Right atrium auricular region (tissue), 2 donors: ENCODE measurements around the gene ELMO1. TPM values are rescaled to one million over a fixed set of nuclear protein-coding genes. Genes with fewer than 3 reads are reported as not detected.

Experiments
- DNase-seq: peaks from one replicate; pipeline ENCODE4 v3.0.0-alpha.2; 2019; ENCODE audit warnings: low spot score
- H3K27ac ChIP-seq, 2 donors: fragments of 200-600 bp; sonication (generic); 1 replicate in 1 of 2; 2 replicates in 1 of 2; pipeline ENCODE4 v1.5.1; 2016 to 2019
- H3K27me3 ChIP-seq, 2 donors: fragments of 200-600 bp; sonication (generic); one replicate each; pipeline versions ENCODE4 v1.5.1 to v1.6.0; 2017 to 2019
- H3K36me3 ChIP-seq: fragments of 200-600 bp; sonication (generic); one replicate; pipeline ENCODE4 v1.5.1; 2016
- H3K4me1 ChIP-seq, 2 donors: fragments of 200-600 bp; sonication (generic); one replicate each; pipeline versions ENCODE4 v1.5.1 to v1.6.0; 2017 to 2019
- H3K4me3 ChIP-seq, 2 donors: fragments of 200-600 bp; sonication (generic); 1 replicate in 1 of 2; 2 replicates in 1 of 2; pipeline ENCODE4 v1.5.1; 2017 to 2019; ENCODE audit warnings: mild to moderate bottlenecking in 1 of 2, moderate library complexity in 1 of 2
- H3K9me3 ChIP-seq, 2 donors: fragments of 200-600 bp; sonication (generic); one replicate each; pipeline ENCODE4 v1.5.1; 2019
- total RNA-seq, 2 donors: library from RNA; depleted of rRNA; stranded (reverse); fragments of >200 nt; gene quantifications; one replicate each; pipeline ENCODE4 v1.1.0, GENCODE V29; 2016
- TF ChIP-seq, protein P1 (sequence below), 2 donors: fragments of 200-600 bp; sonication (generic); IDR thresholded peaks; one replicate each; pipeline ENCODE4 v1.5.1; 2019; ENCODE audit warnings: antibody characterized with exemption in 2 of 2

ELMO1 gene
- total RNA-seq, 2 donors from 2014 or later: 24.4 to 45.1 TPM

GRCh38 chr7:36919738-36920137 is 528.9 kb downstream of the ELMO1 start:
- Histone ChIP-seq H3K27me3 (no peaks in the 10 kb centered on the region), H3K4me3 (no peak overlapping the region), H3K27ac (no peak overlapping the region), H3K4me1 (peaks cover 0 to 8% of the 10 kb centered on the region in 2 donors), H3K9me3 (peaks cover 0 to 6% of the 10 kb centered on the region in 2 donors), H3K36me3 (no peaks in the 10 kb centered on the region)
- DNase-seq: no peak
- TF ChIP-seq, protein P1, sequence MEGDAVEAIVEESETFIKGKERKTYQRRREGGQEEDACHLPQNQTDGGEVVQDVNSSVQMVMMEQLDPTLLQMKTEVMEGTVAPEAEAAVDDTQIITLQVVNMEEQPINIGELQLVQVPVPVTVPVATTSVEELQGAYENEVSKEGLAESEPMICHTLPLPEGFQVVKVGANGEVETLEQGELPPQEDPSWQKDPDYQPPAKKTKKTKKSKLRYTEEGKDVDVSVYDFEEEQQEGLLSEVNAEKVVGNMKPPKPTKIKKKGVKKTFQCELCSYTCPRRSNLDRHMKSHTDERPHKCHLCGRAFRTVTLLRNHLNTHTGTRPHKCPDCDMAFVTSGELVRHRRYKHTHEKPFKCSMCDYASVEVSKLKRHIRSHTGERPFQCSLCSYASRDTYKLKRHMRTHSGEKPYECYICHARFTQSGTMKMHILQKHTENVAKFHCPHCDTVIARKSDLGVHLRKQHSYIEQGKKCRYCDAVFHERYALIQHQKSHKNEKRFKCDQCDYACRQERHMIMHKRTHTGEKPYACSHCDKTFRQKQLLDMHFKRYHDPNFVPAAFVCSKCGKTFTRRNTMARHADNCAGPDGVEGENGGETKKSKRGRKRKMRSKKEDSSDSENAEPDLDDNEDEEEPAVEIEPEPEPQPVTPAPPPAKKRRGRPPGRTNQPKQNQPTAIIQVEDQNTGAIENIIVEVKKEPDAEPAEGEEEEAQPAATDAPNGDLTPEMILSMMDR (IDR thresholded peaks at IDR 0.05): no peak

- H3K9me3 ChIP-seq: peaks cover 0 to 6% of the 10 kb centered on the region in 2 donors
- H3K36me3 ChIP-seq: no peaks in the 10 kb centered on the region
- H3K27ac ChIP-seq: no peak overlapping the region
- peaks cover 0 to 2% of the 10 kb centered on the region in 2 donors for H3K4me1 ChIP-seq
- no peaks in the 10 kb centered on the region for H3K27me3 ChIP-seq
- no peak overlapping the region for H3K4me3 ChIP-seq
- TF ChIP-seq, protein P1 (IDR thresholded peaks at IDR 0.05): no peak
- no peak for DNase-seq
Measured at GRCh38 chr7:36918591-36918990, 530.1 kb downstream of the ELMO1 start.

- H3K4me1 ChIP-seq: no peaks in the 10 kb centered on the region
- no peaks in the 10 kb centered on the region for H3K27me3 ChIP-seq
- H3K27ac ChIP-seq: no peak overlapping the region
- no peak overlapping the region for H3K4me3 ChIP-seq
- H3K36me3 ChIP-seq: no peaks in the 10 kb centered on the region
- TF ChIP-seq, protein P1 (IDR thresholded peaks at IDR 0.05): no peak
- no peak for DNase-seq
- peaks cover 0 to 6% of the 10 kb centered on the region in 2 donors for H3K9me3 ChIP-seq
Measured at GRCh38 chr7:36916619-36917018, 532.0 kb downstream of the ELMO1 start.

DNA sequence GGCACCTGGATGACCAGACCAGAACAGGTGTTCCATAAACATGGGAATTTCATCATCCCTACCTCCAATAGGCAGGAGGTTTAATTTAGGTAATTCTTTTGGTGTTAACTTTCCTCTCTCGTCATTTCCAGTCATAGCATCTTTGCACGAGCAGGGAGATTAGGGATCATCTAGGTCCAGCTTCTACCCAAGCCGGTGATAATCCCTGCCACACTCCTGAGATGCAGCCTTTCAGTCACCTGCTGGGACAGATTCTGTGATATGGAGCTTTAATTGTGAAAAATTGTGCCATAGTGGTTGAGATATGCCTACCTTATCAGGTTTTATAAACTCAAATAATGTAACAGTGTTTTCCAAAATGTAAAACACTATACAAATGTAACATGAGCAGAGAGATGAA is 532.5 kb downstream of the ELMO1 start:
- Histone ChIP-seq H3K27ac (no peak overlapping the region), H3K9me3 (peaks cover 0 to 3% of the 10 kb centered on the region in 2 donors), H3K36me3 (no peaks in the 10 kb centered on the region), H3K4me1 (no peaks in the 10 kb centered on the region), H3K27me3 (no peaks in the 10 kb centered on the region), H3K4me3 (no peak overlapping the region)
- no peak for DNase-seq
- TF ChIP-seq, protein P1 (IDR thresholded peaks at IDR 0.05): no peak

DNA sequence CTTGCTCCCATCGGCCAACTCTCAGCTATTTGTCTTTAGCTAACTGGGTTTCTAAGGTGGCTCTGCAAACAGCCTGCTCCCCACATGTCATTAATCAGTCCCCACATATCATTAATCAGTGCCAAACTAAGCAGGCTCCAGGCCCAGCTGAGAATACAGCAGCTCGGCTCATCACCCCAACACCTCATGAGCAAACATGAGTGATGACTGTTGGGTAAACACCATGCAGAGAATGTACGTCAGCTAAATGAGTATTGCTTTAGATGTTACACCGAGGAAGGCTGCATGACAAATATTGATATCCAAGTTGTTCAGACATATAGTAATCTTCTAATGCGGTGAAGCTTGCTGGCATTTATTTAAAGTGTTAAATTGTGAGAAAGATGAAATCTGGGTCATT is 536.9 kb downstream of the ELMO1 start:
- no peaks in the 10 kb centered on the region for H3K9me3 ChIP-seq
- no peaks in the 10 kb centered on the region for H3K27me3 ChIP-seq
- H3K36me3 ChIP-seq: no peaks in the 10 kb centered on the region
- TF ChIP-seq, protein P1 (IDR thresholded peaks at IDR 0.05): no peak
- H3K4me1 ChIP-seq: no peaks in the 10 kb centered on the region
- H3K4me3 ChIP-seq: no peak overlapping the region
- DNase-seq: no peak
- H3K27ac ChIP-seq: no peak overlapping the region

DNA sequence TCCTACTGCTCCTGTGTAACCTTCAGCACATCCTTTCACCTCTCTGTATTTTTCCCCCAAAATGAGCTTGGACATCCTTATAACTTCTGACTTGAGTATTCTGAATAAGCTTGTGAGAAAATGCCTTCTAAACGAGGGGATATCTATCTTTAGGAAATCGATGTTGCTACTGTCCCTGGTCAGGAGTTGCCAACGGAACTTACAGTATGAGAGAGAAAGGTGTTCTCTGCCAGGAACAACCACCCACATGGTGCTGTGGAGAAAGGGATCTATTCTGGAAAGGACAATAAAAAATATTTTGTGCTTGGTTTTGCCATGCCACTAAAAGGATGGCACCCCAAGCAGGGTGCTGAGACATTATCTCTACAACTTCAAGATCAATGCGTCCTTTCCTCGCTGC is 537.8 kb downstream of the ELMO1 start:
- TF ChIP-seq, protein P1 (IDR thresholded peaks at IDR 0.05): no peak
- H3K4me1 ChIP-seq: no peaks in the 10 kb centered on the region
- no peak overlapping the region for H3K4me3 ChIP-seq
- no peaks in the 10 kb centered on the region for H3K36me3 ChIP-seq
- DNase-seq: no peak
- no peak overlapping the region for H3K27ac ChIP-seq
- no peaks in the 10 kb centered on the region for H3K27me3 ChIP-seq
- no peaks in the 10 kb centered on the region for H3K9me3 ChIP-seq
